ENCODE measurements around the gene DCST2. TPM values are rescaled to one million over a fixed set of nuclear protein-coding genes. Genes with fewer than 3 reads are reported as not detected.

DCST2 gene
- under 1 TPM in 3 of 4 donors, not detected in 1; 0.36 to 0.79 (median 0.38) TPM for total RNA-seq

DNA sequence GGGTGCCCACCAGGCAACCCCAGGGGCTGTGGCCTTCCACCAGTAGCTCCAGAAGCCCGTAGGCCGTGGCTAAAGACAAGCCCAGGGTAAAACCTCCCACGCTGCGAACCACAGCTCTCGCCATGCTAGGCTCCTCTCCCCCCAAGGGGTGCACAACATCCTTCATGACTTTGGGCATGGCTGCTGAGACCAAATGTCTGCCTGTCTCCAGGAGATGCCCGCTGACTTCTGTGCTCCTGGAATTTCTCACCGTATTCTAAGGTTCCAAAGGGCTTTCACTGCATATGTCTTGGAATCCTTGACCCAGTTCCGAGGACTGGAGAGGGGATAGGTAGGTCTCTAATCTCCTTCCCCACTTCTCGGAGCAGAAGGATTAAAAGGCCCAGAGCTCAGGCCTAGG lies at the start of gene DCST2, which contains the start of gene DCST1:
Gene DCST2, minus strand, starts transcription at position 258 of the 400 bp plus-strand sequence. Its CDS starts 80 bp downstream, at position 178.
Gene DCST1, plus strand, starts transcription at position 301 of the 400 bp plus-strand sequence. CDS start 213 bp downstream, outside the sequence.
- TF ChIP-seq, protein P1, sequence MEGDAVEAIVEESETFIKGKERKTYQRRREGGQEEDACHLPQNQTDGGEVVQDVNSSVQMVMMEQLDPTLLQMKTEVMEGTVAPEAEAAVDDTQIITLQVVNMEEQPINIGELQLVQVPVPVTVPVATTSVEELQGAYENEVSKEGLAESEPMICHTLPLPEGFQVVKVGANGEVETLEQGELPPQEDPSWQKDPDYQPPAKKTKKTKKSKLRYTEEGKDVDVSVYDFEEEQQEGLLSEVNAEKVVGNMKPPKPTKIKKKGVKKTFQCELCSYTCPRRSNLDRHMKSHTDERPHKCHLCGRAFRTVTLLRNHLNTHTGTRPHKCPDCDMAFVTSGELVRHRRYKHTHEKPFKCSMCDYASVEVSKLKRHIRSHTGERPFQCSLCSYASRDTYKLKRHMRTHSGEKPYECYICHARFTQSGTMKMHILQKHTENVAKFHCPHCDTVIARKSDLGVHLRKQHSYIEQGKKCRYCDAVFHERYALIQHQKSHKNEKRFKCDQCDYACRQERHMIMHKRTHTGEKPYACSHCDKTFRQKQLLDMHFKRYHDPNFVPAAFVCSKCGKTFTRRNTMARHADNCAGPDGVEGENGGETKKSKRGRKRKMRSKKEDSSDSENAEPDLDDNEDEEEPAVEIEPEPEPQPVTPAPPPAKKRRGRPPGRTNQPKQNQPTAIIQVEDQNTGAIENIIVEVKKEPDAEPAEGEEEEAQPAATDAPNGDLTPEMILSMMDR (IDR thresholded peaks at IDR 0.05): no peak
- DNase-seq (ENCODE audit: low spot score): no peak
- ATAC-seq (ENCODE audit: low FRiP score): no peak

DNA sequence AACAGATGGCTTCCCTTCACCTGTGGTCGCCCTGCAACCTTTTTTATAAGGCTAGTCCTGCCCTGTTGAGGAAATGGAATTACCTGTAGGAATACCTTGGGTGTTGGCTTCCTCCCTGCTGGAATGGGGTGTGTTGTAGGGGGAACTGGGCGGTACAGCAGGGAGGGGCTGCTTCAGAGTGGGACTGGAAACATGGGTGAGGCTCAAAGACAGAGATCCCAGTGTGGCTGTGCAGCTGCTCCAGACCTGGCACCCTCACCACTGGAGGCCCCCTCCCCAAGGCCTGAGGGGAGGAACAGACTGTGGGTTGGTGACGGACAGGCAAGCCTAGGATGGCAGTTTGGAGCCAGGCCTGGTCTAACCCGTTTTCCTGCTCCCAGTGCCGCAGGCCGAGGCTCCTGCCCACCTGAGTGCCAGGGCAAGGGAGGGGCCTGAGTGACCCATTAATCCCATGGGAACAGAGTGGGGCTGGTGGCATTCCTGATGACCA lies 49.5 kb upstream of the DCST2 start:
- no peak for ATAC-seq (ENCODE audit: low FRiP score)
- TF ChIP-seq, protein P1 (IDR thresholded peaks at IDR 0.05): no peak
- DNase-seq (ENCODE audit: low spot score): no peak

DNA sequence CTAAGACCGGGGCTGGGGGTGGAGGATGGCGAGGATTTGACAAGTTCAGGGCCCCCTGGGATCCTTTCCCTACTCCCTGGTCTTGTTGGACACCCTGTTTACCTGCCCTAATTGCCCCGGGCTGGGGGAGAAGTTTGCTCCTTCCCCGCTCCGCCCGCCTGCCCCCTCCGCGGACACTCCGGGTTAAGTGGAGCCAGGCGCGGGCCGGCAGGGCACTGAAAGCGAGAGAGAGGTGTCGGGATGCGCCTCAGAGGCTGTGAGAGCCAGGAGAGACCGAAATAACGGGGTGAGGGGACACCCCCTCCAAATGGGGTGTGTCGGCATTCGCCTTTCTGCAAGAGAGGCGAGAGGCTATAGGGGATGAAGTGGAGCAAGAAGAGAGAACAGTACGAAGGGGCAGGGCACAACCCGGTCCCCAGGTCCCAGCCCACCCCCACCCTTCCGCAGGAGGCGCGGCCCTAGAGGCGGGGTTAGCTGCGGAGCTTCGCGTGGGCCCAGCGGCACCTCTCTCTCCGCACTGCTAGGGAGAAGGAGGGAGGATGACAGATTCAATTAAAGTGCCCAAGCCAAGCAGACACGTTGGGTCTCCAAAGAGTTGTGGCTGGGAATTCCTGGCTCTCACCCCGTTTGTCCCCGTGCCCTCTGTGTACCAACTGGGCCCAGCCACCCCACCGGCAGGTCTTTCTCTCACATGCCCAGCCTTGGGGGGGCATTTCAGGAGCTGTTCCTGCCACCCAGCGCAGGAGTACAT lies 48.9 kb upstream of the DCST2 start:
- no peak for ATAC-seq (ENCODE audit: low FRiP score)
- DNase-seq (ENCODE audit: low spot score): no peak

DNA sequence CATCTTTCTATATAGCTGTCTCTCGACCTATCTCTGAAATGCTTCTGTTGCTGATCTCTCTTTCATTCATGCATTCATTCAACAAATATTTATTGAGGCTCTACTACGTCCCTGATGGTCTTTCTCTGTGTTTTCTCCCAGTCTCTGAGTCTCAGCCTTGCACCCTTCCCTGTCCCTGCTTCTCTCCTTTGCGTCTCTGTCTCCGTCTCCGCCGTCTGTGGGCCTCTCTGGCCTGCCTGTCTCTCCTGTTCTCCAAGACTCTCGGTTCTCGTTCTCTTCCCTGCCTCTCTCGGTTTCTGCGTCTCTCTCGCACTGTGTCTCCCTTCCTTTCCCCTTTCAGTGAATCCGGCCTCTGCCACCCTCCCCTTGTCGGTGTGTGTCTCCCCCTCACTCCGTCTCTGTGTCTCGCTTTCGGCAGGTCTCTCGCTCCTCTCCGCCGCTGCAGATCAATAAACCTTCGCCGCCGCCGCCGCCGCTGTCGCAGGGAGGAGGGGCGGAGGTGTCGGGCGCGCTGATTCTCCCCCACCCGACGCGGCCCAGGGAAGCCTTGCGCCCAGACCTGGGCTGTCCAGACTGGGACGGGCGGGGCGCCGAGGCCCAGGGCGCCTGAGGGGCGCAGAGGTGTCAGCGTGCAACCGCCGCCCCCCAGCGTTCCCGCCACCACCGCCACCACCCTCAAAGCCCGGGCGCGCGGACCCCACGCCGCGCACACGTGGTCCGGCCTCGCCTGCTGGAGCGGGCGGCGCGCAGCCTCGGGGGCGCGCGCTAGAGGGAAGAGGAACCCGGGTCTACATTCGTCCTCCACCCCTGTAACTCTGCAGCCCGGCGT lies 48.1 kb upstream of the DCST2 start:
- TF ChIP-seq, protein P1 (IDR thresholded peaks at IDR 0.05): no peak
- ATAC-seq (ENCODE audit: low FRiP score) (no peak), DNase-seq (ENCODE audit: low spot score) (no peak)

More for the DNA sequence above, 48.9 kb upstream of the DCST2 start:
- TF ChIP-seq, protein P1 (IDR thresholded peaks at IDR 0.05): no peak

DNA sequence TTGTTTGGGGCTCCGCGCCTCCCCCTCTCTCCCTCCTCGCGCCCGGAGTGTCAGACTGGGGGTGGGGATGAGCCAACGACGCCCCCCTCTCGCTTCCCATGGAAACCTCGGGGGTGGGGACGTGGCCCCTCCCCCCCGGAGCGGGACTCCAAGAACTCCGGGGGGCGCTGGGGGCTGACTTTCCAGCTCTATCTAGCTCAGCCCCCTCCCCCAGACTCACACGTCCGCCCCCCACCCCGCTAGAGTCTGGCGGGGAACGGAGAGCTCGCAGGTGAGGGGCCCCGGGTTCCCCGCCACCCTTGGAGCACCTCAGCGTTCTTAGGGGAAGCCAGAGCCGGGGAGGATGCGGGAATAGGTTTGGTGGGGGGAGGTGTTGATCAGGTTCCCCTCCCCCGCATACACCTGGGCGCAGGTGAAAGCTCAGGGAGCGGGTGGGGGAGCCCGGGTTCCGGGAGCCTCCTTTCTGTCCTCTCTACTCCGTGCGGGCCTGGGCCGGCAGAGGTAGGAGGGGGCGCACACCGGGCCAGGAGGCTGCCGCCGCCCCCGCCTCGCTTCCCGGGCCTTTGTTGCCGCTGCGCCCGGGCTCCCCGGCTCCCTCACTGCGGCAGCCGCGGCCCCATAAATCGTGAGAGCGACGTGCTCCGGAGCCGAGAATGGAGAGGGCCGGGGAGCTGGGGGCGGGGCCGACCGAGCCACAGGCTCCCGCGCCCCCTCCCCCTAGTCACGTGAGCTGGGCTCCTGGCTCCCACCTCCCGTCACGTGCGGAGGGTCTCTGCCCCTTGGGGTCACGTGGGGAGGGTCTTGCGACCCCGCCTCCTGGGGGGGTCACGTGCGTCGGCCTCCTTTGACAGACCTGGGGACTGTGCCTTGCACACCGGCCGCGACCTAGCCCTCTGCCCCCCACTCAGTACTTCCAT lies 47.0 kb upstream of the DCST2 start:
- no peak for DNase-seq (ENCODE audit: low spot score)
- ATAC-seq (ENCODE audit: low FRiP score): no peak
- TF ChIP-seq, protein P1 (IDR thresholded peaks at IDR 0.05): no peak

All from omental fat pad (tissue), 4 donors.